Dedifferentiated amniotic fluid mesenchymal stem cell (primary cell): ENCODE results near the gene KRT71.

Source experiments
- DNase-seq: peaks from one replicate; pipeline ENCODE4 v3.0.0-alpha.2; 2016; ENCODE audit errors: extremely low spot score

The KRT71 gene

GRCh38 chr12:52539083-52539820 is 13.7 kb downstream of the KRT71 start:
- DNase-seq: peak; percentile 78

GRCh38 chr12:52537101-52537500 is 15.8 kb downstream of the KRT71 start:
- no peak for DNase-seq

- DNase-seq: no peak
Measured at GRCh38 chr12:52535574-52535973, 17.4 kb downstream of the KRT71 start.

GRCh38 chr12:52534482-52534881 is 18.5 kb downstream of the KRT71 start:
- no peak for DNase-seq

DNA sequence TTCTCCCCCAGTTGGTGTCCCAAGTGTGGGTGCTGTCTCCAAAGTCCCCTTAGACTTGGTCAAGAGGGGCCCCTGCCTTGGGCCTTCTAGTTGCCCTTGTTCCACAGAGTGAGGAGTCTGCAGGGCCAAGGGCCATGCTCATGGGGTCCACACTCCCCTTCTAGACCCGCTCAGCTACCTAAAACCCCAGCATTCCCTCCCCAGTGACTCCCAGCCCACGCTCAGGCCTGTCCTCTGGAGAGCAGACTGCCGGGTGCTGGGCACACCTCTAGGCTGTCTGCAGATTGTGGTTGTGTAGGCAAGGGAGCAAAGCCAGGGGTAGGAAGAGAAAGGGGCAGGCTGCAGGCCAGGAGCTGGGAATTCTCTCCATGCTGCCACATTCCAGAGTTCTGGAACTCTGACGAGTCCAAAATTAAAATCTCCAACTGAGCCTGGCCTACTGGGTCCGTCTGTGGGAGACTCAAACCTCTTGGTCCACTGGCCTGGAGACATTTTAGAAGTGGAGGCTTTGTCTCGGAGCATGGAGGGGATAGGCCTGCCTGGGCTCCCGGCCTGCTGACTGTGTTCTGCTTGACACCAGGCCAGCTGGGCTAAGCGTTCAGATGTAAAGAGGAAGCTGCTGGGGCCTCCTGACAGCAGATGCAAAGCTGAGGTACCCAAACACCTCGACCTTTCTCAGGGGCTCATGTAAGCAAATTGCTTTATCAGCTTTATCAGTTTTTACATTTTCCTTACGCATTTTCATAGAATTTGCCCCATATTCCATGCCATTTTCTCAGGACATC is 19.1 kb downstream of the KRT71 start:
- no peak for DNase-seq

- no peak for DNase-seq
Measured at GRCh38 chr12:52532636-52533035, 20.3 kb downstream of the KRT71 start.

- DNase-seq: no peak
Measured at GRCh38 chr12:52531566-52532300, 21.2 kb downstream of the KRT71 start.

- no peak for DNase-seq
Measured at GRCh38 chr12:52530905-52531304, 22.0 kb downstream of the KRT71 start.

DNA sequence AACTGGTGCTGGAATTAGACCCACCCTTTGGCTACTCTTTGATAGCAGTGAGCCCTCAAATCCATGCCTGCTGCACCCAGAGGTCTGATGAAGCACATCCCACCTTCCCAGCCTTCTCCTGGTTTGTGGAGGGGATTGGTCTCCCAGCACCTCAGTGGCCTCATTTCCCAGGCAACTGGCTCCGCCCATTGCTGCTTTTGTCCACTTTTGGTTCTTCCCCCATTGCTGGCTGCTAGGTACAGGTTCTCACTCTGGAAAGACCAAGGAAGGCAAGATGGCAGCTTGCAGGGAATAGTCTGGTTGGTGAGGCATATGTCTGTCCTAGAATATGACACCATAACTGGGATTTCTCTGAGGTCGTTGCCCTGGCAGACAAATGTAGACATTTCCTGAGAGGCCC is 22.6 kb downstream of the KRT71 start:
- DNase-seq: no peak

- no peak for DNase-seq
Measured at GRCh38 chr12:52529846-52530245, 23.1 kb downstream of the KRT71 start.

- no peak for DNase-seq
Measured at GRCh38 chr12:52529417-52529816, 23.5 kb downstream of the KRT71 start.

- DNase-seq: no peak
Measured at GRCh38 chr12:52528641-52529143, 24.3 kb downstream of the KRT71 start.

DNA sequence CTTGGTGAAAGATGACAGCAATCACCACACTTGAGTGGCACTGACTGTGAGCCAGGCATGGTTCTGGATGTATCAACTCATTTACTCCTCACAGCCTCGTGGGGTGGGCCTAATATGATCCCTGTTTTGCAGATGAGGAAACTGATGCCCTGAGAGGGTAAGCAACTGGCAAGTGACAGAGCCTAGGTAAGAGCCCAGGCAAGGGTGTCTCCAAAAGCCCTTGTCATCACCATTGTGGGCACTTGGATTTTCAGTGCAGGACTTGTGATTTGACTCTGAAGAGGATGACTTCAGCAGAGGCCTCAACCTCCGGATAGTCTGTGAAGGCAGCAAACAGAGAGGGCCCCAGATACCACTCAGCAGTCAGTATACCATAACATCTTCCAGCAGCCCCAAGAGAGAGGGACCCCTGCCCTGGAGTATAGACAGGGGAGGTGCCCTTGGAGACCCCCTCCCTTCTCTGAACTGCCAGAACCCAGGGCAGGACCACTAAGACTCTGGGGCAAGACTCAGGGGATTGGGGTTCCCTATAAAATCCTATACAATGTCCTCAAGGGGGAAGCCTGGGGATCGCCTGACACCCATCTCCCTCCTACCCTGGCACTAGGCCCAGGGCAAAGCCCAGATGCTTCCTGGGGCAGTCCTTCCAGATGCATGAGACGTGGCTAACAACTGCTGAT is 25.7 kb downstream of the KRT71 start:
- no peak for DNase-seq

- DNase-seq: no peak
Measured at GRCh38 chr12:52526511-52526951, 26.4 kb downstream of the KRT71 start.

GRCh38 chr12:52525661-52526499 is 27.1 kb downstream of the KRT71 start:
- no peak for DNase-seq

DNA sequence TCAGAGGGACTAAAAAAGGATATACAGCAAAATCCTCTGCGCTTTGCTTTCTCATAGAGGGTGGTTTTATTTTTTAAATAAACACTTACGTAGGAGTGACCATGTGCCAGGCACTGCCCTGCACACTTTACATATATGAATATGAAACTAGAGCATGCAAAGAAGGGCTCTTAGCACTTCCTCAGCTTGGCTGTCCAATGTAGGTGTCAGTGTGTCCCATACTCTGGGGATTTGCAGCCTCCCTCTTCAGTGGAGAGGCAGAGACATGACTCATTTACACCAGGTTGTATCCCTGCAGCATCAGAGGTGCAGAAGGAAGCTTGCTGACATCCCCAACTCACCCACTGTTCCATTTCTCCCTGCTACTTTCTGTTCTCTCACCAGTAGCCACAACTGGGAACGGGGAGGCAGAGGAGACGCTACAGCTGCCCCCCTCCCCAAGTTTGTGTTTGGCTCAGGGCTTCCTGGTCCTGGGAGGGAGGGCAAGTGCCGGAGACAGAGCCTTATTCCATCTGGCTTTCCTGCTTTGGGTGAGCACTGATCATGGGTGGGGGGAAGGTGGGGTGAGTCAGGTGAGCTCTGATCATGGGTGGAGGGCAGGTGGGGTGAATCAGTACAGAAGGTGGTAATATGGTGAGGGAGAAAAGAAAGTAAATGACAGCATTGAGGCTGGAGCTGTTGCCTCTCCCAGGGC is 27.9 kb downstream of the KRT71 start:
- no peak for DNase-seq

DNA sequence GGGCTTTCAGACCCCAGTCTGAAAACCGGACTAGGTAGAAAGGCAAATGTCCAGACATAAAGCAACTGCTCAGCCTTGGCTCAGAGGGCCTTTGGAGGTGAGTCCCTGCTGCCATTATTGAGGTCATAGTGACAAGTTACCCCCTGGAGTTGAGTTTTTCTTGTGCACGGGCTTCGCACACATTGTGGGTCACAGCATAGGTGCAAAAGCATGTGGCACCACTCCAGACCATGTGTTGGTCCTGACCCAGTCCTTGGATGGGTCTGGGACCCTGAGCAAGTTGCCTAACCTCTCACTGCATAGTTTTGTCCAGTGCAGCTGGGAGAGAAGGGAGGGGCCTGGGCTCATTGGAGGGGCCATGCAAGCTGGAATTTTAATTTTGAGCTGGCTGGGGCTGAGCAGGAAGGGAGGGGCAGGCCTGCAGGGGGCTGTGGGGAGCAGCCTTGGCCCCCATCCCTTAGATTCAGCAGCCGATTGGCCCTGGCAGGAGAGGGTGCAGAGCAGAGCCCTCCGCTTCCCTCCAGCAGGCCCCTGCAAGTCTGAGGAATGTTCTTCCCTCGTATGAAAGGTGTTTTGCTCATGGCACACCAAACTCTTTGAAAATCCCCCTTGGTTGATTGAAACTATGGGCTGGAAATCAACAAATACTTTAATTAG is 28.6 kb downstream of the KRT71 start:
- DNase-seq: no peak

DNA sequence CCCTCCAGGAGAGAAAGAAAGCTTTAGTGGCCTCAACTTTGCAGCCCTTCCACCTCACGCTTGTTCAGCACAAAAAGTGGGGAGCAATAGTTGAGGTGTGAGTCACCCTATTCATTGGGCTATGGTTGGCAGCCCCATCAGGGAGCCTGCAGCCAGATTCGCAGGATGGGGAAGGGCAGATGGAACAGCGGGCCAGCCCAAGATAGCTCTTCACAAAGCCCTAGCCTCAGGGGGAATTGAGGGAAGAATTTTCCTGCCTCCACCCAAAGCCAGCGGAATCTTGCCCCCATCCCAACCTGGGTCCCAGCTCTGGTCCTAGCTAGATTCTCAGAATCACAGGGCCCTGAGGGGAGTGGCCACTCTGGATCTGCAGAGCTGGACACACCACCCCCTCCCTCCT is 29.1 kb downstream of the KRT71 start:
- DNase-seq: no peak

GRCh38 chr12:52522346-52523011 is 30.5 kb downstream of the KRT71 start:
- no peak for DNase-seq
